Dedifferentiated amniotic fluid mesenchymal stem cell (primary cell): ENCODE data around the gene RNF41.
A peak's percentile ranks its signal among the peaks of the same experiment; 100 is the strongest.

Source experiments
- DNase-seq: peaks from one replicate; pipeline ENCODE4 v3.0.0-alpha.2; 2016; ENCODE audit errors: extremely low spot score

Gene RNF41

GRCh38 chr12:56243731-56244181 lies 22.0 kb upstream of the RNF41 start:
- no peak for DNase-seq

- no peak for DNase-seq
Observed at GRCh38 chr12:56242986-56243385, 21.3 kb upstream of the RNF41 start.

GRCh38 chr12:56241424-56242303 lies 19.9 kb upstream of the RNF41 start:
- no peak for DNase-seq

- DNase-seq = no peak
Observed at GRCh38 chr12:56237552-56237951, 15.8 kb upstream of the RNF41 start.

GRCh38 chr12:56236985-56237384 lies 15.3 kb upstream of the RNF41 start:
- DNase-seq = no peak

GRCh38 chr12:56236091-56236490 lies 14.4 kb upstream of the RNF41 start:
- DNase-seq = no peak

- DNase-seq = no peak
Observed at GRCh38 chr12:56234746-56235436, 13.2 kb upstream of the RNF41 start.

GRCh38 chr12:56231184-56231582 lies 9.5 kb upstream of the RNF41 start:
- no peak for DNase-seq

GRCh38 chr12:56230432-56231183 lies 8.9 kb upstream of the RNF41 start:
- no peak for DNase-seq

- DNase-seq = no peak
Observed at GRCh38 chr12:56229916-56230431, 8.3 kb upstream of the RNF41 start, which contains the start of gene SLC39A5. Gene SLC39A5 (plus strand): TSS chr12:56230051. CDS start chr12:56231275, 1,224 bp downstream.

- no peak for DNase-seq
Observed at GRCh38 chr12:56229082-56229481, 7.4 kb upstream of the RNF41 start.

- DNase-seq = no peak
Observed at GRCh38 chr12:56224954-56225353, 3.2 kb upstream of the RNF41 start.

- DNase-seq = peak; percentile 98
Observed at GRCh38 chr12:56224102-56224701, 2.5 kb upstream of the RNF41 start, which contains the start of gene NABP2. Gene NABP2 (plus strand): TSS chr12:56224342. CDS start chr12:56224857, 515 bp downstream.

- DNase-seq = no peak
Observed at GRCh38 chr12:56223571-56224101, 1.9 kb upstream of the RNF41 start.

GRCh38 chr12:56222531-56222895 lies 791 bp upstream of the RNF41 start:
- no peak for DNase-seq

GRCh38 chr12:56221232-56221756 lies 428 bp downstream of the RNF41 start:
- DNase-seq = peak; percentile 91

- peak; percentile 51 for DNase-seq
Observed at GRCh38 chr12:56220611-56221231, 1.0 kb downstream of the RNF41 start.

GRCh38 chr12:56219840-56220239 lies 1.9 kb downstream of the RNF41 start:
- DNase-seq = no peak

GRCh38 chr12:56216461-56216860 lies 5.3 kb downstream of the RNF41 start:
- no peak for DNase-seq

- no peak for DNase-seq
Observed at GRCh38 chr12:56213878-56214277, 7.8 kb downstream of the RNF41 start.
